Muscle layer of colon (tissue), 2 donors: ENCODE measurements around the gene RPRD1A.
"Not testable (repeated sequence)": the region's sequence is repeated elsewhere in the genome, so short reads cannot be mapped to it uniquely, and the experiment has no call there.

Experiments
- H3K27ac ChIP-seq: one replicate; pipeline ENCODE4 v1.7.0; 2013; ENCODE audit warnings: low read depth, mild to moderate bottlenecking, low read length, moderate library complexity
- H3K27me3 ChIP-seq, 2 donors: one replicate each; pipeline ENCODE4 v1.7.0; 2013; ENCODE audit warnings: low read length in 2 of 2, mild to moderate bottlenecking in 2 of 2; ENCODE audit not compliant: insufficient read depth in 2 of 2, control insufficient read depth in 1 of 2
- H3K36me3 ChIP-seq: one replicate; pipeline ENCODE4 v1.7.0; 2013; ENCODE audit warnings: mild to moderate bottlenecking, low read length; ENCODE audit not compliant: insufficient read depth
- H3K4me1 ChIP-seq: one replicate; pipeline ENCODE4 v1.7.0; 2013; ENCODE audit warnings: mild to moderate bottlenecking, low read length; ENCODE audit not compliant: insufficient read depth
- H3K4me3 ChIP-seq, 2 donors: one replicate each; pipeline ENCODE4 v1.7.0; 2013; ENCODE audit warnings: low read length in 2 of 2, low read depth in 1 of 2, mild to moderate bottlenecking in 1 of 2, moderate library complexity in 1 of 2
- H3K9ac ChIP-seq: one replicate; pipeline ENCODE4 v1.7.0; 2013; ENCODE audit warnings: low read length
- H3K9me3 ChIP-seq: one replicate; pipeline ENCODE4 v1.7.0; 2013; ENCODE audit warnings: mild to moderate bottlenecking, low read length
- donor health status: abdominal sarcoma.
- donor health status: Adenocarcinoma of cecum.

The RPRD1A gene

DNA sequence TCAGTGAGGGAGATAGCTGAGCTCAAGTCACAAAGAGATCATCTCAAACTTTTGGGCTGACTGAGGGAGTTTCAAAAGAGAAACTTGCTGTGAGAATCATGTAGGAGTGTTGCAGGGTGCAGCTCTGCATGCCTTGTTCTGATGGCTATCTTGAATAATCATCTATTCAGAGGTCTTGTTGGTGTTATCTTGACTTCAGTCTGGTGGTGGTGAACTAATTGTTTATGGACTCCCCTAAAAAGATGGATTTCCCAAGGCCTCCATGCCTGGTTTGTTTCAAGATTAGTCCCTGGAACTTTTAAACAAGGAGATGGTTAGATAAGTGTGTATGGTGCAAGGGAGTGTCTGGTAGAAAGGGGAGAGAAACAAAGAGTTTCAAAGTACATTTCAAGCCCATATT, 32.0 kb upstream of the RPRD1A start:
- Histone ChIP-seq H3K4me1 (no peaks in the 10 kb centered on the region), H3K9me3 (no peaks in the 10 kb centered on the region), H3K9ac (no peak overlapping the region), H3K27ac (no peak overlapping the region), H3K27me3 (no peaks in the 10 kb centered on the region), H3K36me3 (no peaks in the 10 kb centered on the region), H3K4me3 (no peak overlapping the region)

GRCh38 chr18:36096955-36097354, 29.6 kb upstream of the RPRD1A start:
- Histone ChIP-seq H3K4me3 (no peak overlapping the region), H3K27ac (no peak overlapping the region), H3K36me3 (no peaks in the 10 kb centered on the region), H3K9ac (no peak overlapping the region), H3K9me3 (no peaks in the 10 kb centered on the region), H3K4me1 (no peaks in the 10 kb centered on the region), H3K27me3 (no peaks in the 10 kb centered on the region)

DNA sequence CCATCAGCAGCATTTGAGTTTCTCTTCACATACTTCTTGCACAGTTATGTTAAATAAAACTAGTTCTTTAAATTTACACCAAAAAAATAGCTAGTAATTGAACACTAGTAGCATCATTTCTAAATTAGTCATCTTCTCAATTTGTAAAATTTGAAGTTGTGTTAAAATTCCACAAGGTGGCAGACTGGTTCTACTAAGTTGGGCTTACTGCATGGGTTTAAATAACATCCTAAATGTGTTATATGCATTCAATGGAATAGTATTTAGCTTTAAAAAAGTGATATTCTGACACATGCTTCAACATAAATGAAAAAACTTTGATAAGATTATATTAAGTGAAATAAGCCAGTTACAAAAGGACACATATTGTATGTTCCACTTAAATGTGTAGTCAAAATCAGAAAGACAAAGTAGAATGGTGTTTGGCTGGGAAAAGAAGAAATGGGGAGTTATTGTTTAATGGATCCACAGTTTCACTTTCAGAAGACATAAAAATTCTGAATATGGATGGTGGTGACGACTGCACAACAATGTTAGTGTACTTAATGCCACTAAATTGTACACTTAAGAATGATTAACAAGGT, 28.7 kb upstream of the RPRD1A start:
- no peak overlapping the region for H3K27ac ChIP-seq

DNA sequence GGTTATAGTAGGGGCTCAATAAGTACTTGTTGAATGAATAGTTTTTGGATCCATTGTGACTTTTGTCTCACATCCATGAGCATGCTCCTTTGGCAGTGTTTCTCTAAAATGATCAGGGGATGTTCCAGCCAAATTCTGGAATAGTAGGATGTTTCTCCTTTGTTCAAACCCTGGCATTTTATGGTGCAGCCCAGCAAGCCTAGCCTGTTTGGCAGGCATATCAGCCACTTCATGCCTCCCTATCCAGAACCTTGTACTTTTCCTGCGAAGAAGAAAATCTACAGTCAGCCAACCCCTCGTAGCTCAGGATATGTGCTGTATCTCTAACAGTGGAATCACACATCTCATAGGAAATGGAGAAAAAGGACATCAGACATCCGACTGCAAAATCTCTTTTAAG, 27.1 kb upstream of the RPRD1A start:
- no peak overlapping the region for H3K4me3 ChIP-seq
- H3K9ac ChIP-seq = no peak overlapping the region
- no peaks in the 10 kb centered on the region for H3K4me1 ChIP-seq
- no peaks in the 10 kb centered on the region for H3K9me3 ChIP-seq
- H3K36me3 ChIP-seq = no peaks in the 10 kb centered on the region
- no peak overlapping the region for H3K27ac ChIP-seq
- H3K27me3 ChIP-seq = no peaks in the 10 kb centered on the region

More for the DNA sequence above, 28.7 kb upstream of the RPRD1A start:
- Histone ChIP-seq H3K27me3 (no peaks in the 10 kb centered on the region), H3K4me3 (no peak overlapping the region), H3K9ac (no peak overlapping the region), H3K36me3 (no peaks in the 10 kb centered on the region), H3K4me1 (no peaks in the 10 kb centered on the region), H3K9me3 (no peaks in the 10 kb centered on the region)

GRCh38 chr18:36092116-36092515, 24.8 kb upstream of the RPRD1A start:
- not testable (repeated sequence) for H3K4me3 ChIP-seq, H3K36me3 ChIP-seq, H3K27me3 ChIP-seq, H3K9ac ChIP-seq, H3K4me1 ChIP-seq, H3K9me3 ChIP-seq, H3K27ac ChIP-seq

DNA sequence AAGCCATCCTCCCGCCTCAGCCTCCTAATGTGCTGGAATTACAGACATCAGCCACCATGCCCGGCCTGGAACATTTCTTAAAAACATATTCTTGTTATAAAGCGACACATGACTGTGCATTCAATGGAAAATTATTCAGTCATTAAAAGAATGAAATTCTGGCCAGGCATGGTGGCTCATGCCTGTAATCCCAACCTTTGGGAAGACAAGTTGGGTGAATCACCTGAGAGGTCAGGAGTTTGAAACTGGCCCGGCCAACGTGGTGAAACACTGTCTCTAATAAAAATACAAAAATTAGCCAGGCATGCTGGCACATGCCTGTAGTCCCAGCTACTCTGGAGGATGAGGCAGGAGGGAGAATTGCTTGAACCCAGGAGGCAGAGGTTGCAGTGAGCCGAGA, 21.6 kb upstream of the RPRD1A start:
- Histone ChIP-seq H3K27me3 (no peaks in the 10 kb centered on the region), H3K27ac (no peak overlapping the region), H3K36me3 (no peaks in the 10 kb centered on the region), H3K4me3 (no peak overlapping the region), H3K9ac (no peak overlapping the region), H3K4me1 (no peaks in the 10 kb centered on the region), H3K9me3 (no peaks in the 10 kb centered on the region)

DNA sequence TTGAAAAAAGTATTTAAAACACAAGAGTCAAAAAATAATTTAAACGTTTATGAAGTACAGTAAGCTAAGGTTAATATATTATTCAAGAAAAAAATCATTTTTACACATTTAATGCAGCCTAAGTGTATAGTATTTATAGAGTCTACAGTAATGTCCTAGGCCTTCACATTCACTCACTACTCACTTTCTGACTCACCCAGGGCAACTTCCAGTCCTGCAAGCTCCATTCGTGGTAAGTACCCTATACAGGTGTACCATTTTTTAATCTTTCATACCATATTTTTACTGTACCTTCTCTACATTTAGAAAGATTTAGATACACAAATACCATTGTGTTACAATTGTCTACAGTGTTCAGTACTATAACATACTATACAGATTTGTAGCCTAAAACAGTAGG, 20.9 kb upstream of the RPRD1A start:
- no peaks in the 10 kb centered on the region for H3K36me3 ChIP-seq
- no peaks in the 10 kb centered on the region for H3K9me3 ChIP-seq
- H3K27ac ChIP-seq = no peak overlapping the region
- no peak overlapping the region for H3K4me3 ChIP-seq
- H3K27me3 ChIP-seq = no peaks in the 10 kb centered on the region
- H3K9ac ChIP-seq = no peak overlapping the region
- no peaks in the 10 kb centered on the region for H3K4me1 ChIP-seq

DNA sequence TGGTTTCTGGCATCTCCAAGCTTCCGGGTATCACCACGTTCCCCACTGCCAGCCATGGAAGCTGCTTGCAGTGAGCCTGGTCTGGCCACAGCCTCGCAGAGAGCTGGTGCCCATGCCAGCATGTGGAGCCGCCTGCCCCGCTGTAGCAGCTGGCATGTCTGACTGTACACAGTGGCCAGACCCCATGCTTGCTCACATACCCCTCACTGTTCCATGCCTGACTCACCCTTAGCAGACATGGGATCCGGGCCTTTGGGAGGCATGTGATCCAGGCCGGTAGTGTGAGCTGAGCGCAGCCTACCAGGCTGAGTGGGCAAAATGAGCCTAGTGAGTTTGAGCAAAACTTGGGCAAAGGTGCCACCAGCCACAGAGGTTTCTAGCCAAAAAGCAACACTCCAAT, 18.8 kb upstream of the RPRD1A start:
- Histone ChIP-seq H3K4me1 (no peaks in the 10 kb centered on the region), H3K9me3 (no peaks in the 10 kb centered on the region), H3K27ac (no peak overlapping the region), H3K36me3 (no peaks in the 10 kb centered on the region), H3K4me3 (no peak overlapping the region), H3K9ac (no peak overlapping the region), H3K27me3 (no peaks in the 10 kb centered on the region)

DNA sequence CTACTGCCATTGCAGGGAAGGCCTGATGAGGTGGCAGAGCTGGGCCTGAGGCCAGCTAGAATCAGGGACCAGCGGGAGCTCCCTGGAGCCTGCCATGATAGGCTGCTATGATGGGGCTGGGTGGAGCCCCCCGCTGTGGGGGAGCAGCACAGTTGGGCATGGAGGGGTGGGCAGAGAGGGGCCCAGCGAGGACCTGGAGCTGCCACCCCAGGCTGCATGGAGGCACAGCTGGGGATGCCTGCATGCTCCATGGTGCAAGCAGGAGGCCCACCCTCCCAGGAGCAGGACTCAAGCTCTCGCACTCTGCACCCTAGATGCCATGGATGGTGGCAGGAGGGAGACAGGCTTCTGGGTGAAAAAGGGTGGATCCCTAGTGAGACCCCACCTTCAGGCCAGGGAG, 17.8 kb upstream of the RPRD1A start:
- H3K4me1 ChIP-seq = no peaks in the 10 kb centered on the region
- H3K36me3 ChIP-seq = no peaks in the 10 kb centered on the region
- H3K9me3 ChIP-seq = no peaks in the 10 kb centered on the region
- no peak overlapping the region for H3K4me3 ChIP-seq
- no peak overlapping the region for H3K9ac ChIP-seq
- H3K27me3 ChIP-seq = no peaks in the 10 kb centered on the region
- H3K27ac ChIP-seq = no peak overlapping the region

GRCh38 chr18:36083729-36084128, 16.4 kb upstream of the RPRD1A start:
- no peaks in the 10 kb centered on the region for H3K36me3 ChIP-seq
- no peak overlapping the region for H3K27ac ChIP-seq
- no peaks in the 10 kb centered on the region for H3K9me3 ChIP-seq
- H3K9ac ChIP-seq = no peak overlapping the region
- H3K4me1 ChIP-seq = no peaks in the 10 kb centered on the region
- no peak overlapping the region for H3K4me3 ChIP-seq
- no peaks in the 10 kb centered on the region for H3K27me3 ChIP-seq

DNA sequence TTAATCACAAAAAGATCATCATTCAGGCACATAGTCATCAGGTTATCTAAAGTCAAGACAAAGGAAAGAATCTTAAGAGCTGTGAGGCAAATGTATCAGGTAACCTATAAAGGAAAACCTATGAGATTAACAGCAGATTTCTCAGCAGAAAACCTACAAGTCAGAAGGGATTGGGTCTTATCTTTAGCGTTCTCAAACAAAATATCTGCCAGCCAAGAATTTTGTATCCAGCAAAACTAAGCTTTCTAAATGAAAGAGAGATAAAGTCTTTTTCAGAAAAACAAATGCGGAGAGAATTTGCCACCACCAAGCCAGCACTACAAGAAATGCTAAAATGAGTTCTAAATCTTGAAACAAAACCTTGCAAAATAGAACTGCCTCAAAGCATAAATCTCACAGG, 13.8 kb upstream of the RPRD1A start:
- H3K27me3 ChIP-seq, H3K27ac ChIP-seq, H3K36me3 ChIP-seq, H3K9ac ChIP-seq, H3K4me3 ChIP-seq, H3K4me1 ChIP-seq, H3K9me3 ChIP-seq: not testable (repeated sequence)

DNA sequence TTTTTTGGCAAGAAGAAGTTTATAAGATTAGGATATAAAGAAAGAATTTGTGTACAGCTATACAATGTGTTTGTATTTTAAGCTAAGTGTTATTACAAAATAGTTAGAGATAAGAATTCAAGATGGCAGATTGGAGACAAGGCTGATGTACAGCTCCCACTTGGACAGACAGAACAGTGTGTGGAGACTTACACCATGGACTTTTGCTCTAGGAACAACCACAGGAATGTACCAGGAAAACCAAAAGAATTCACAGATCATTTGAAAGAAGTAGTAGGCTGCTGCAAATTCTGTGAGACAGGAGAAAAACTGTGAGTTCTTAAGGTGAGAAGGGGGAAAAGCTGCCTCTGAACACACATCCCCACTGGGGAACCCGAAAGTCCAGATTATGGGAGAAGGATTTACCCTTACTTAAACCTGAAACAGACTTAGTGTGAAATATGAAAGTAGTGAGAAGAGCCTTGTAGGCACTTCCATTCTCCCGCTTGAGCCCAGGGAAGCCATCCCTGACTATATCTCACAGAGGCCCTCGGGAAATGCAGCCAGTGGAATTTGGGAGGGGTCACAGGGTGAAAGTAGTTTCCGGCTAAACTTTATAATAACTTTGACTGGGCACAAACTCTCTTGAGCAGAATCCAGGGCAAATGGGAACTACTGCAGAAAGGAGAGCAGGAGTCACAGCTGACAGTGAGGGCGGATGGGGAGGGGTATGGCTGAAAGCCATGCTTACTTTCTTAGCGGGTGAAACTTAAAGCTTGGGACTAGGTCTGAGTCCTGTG, 11.6 kb upstream of the RPRD1A start:
- Histone ChIP-seq H3K4me1 (no peaks in the 10 kb centered on the region), H3K27ac (no peak overlapping the region), H3K4me3 (no peak overlapping the region)

More for the DNA sequence above, 11.6 kb upstream of the RPRD1A start:
- Histone ChIP-seq H3K9me3 (no peaks in the 10 kb centered on the region), H3K9ac (no peak overlapping the region), H3K27me3 (no peaks in the 10 kb centered on the region), H3K36me3 (no peaks in the 10 kb centered on the region)
